GM18502 (cell line): ENCODE data around the gene KIF4A.
"Not testable (repeated sequence)": the region's sequence is repeated elsewhere in the genome, so short reads cannot be mapped to it uniquely, and the experiment has no call there.

Source experiments
- ATAC-seq: cut with Tn5 transposase; IDR thresholded peaks from one replicate; pipeline ENCODE4 v1.9.1; 2021; ENCODE audit warnings: mild to moderate bottlenecking; ENCODE audit not compliant: unreplicated experiment, poor library complexity

The KIF4A gene

DNA sequence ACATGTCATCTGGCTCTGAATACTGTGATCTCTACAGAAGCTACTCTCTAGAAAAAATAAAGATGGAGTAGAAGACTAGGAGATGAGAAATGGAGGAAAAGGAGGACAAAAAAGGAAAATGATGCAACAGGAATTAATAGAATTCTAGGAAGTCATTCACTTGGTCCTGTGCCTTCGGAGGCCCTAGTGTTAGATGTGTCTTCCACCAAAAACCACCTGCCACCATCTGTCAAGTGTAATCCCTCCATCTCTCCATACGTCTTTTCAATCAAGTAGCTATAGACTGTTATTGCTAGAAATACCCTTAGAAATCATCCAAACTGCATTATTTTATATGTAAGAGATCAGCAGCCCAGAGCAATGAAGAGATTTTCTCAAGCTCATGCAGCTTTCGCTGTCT lies 10.8 kb upstream of the KIF4A start:
- ATAC-seq = no peak

DNA sequence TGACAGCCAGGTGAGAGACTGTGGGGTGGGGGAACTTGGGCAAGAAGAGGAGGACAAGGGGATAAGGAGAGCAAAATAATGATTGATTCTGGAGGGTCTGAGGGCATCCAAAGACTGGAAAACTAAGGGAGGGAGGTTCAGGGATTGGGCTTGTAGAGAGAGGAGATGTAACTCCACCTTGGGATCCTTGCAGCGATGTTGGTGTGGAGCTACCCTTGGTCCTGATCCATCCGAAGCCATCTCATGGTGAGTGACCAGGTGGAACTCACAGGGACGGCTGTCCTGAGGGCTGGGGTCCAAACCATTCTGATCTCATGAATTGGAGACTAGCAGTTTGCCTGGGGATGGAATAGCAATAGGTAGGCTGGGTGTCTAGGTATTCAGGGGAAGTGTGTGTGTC lies 9.3 kb upstream of the KIF4A start:
- ATAC-seq = no peak

DNA sequence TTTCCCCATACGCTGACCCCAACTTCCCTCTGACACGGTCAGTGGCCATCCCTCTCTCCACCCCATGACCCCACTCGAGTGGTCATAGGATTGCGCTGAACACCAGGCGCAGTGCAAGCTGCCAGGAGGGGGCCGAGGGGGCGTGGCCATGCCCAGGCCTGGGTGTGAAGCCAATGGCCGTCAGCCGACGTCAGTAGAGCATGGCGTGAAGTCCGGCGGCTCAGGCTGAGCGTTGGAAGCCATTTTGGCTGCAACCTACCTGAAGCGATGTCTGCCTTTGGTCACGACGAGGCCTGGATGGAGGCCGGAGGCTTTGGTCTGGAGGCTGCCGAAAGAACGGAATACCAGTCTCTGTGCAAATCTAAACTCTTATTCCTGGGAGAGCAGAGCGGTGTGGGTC lies 8.0 kb upstream of the KIF4A start, which contains the start of gene RAB41:
Gene RAB41, plus strand, starts transcription at position 222 of the 400 bp plus-strand sequence. Its CDS starts 46 bp downstream, at position 268.
- no peak for ATAC-seq

GRCh38 chrX:70289168-70289792 lies 624 bp upstream of the KIF4A start:
- peak; percentile 8 for ATAC-seq

DNA sequence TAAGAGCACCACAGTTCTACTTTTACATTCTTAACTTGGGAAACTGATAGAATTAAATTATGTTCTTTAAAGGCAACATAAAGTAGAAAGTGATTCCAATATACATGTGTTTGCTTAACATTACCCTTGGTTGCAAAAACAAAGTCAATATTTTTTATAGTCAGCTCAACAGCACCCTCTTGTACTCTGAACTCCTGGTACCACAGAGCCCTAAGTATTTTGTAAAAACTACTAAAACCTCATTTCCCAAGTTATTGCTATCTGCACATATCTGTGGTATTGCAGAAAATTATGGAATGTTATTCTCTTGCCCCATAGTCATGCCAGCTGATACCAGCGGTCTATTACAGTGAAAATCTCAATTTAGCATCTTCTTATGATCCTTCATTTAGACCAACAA lies 2.9 kb downstream of the KIF4A start:
- ATAC-seq = no peak

DNA sequence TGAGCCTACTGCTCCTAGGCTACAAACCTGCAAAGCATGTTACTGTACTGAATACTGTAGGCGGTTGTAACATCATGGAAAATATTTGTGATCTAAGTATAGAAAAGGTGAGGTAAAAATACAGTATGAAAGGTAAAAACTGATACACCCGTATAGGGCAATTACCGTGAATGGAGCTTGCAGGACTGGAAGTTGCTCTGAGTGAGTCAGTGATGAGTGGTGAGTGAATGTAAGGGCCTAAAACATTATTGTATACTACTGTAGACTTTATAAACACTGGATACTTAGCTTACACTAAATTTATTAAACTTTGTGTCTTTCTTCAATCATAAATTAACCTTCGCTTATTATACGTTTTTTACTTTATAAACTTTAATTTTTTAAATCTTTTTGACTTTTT lies 3.7 kb downstream of the KIF4A start:
- no peak for ATAC-seq

DNA sequence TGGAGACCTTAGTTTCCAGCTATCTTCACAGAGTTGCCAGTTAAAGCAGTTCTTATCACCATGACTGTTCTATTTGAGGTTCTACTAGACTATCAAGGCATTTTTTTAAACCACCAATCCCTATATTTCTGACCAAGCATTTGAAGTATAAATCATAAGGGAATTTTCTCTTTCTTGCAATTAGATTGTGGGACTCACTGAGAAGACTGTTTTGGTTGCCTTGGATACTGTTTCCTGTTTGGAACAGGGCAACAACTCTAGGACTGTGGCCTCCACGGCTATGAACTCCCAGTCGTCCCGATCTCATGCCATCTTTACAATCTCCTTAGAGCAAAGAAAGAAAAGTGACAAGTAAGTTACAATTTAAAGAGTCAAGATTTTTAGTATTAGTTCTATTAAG lies 11.8 kb downstream of the KIF4A start:
- no peak for ATAC-seq

GRCh38 chrX:70313503-70313902 lies 23.6 kb downstream of the KIF4A start:
- ATAC-seq = no peak

GRCh38 chrX:70322784-70323183 lies 32.9 kb downstream of the KIF4A start:
- ATAC-seq = no peak

DNA sequence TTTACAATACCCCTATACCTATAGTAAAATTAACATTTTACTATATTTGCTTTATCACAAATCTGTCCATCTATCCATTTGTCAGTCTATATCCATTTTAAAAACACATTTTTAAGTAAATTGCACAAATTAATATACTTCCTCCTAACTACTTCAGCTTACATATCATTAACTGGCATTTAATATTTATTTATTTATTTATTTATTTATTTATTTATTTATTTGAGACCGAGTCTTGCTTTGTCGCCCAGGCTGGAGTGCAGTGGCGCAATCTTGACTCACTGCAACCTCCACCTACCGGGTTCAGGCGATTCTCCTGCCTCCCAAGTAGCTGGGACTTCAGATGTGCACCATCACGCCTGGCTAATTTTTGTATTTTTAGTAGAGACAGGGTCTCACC lies 33.7 kb downstream of the KIF4A start:
- not testable (repeated sequence) for ATAC-seq

DNA sequence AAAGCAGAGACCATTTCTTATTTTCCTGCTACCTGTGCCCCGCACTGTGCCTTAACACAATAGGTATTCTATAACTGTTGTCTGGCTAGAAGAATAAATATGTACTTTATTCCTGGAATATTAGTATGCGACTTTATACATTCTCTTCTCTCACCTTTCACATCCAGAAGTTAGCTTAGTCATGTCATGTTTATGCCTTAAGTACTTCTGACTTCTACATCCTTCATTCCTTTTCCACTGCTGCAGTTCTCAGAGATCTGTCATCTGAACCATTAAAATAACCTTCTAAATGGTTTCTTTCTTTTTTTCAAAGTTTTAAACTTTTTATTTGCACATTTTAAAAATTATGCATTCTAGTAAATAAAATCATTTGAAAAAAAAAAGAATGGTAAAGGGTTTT lies 34.4 kb downstream of the KIF4A start:
- no peak for ATAC-seq

GRCh38 chrX:70331161-70331560 lies 41.3 kb downstream of the KIF4A start:
- ATAC-seq = no peak

GRCh38 chrX:70332600-70332999 lies 42.7 kb downstream of the KIF4A start:
- ATAC-seq = no peak

- ATAC-seq = peak; percentile 100
These were observed 46.9 kb downstream of the KIF4A start for GRCh38 chrX:70336767-70337166.

- ATAC-seq = no peak
These were observed 48.4 kb downstream of the KIF4A start for GRCh38 chrX:70338290-70338689.

DNA sequence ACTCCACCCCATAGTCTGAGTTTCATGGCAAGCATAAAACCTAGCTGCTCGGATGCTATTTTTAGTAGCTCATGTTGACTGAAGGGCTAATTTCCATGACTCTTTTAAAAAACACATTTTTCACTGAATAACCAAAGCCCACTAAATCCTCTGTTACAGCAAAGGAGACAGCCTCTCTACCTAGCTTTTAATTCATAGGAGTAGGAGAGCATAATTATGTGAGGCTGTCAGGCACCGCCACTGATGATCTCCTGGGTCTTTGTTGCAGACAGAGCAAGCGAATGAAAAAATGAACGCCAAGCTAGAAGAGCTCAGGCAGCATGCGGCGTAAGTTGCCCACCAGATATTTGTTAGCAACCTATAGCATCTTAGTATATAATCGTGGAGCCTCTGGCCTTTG lies 53.5 kb downstream of the KIF4A start:
- no peak for ATAC-seq

- ATAC-seq = no peak
These were observed 56.6 kb downstream of the KIF4A start for GRCh38 chrX:70346418-70347070.

GRCh38 chrX:70348825-70349224 lies 58.9 kb downstream of the KIF4A start:
- ATAC-seq = not testable (repeated sequence)

DNA sequence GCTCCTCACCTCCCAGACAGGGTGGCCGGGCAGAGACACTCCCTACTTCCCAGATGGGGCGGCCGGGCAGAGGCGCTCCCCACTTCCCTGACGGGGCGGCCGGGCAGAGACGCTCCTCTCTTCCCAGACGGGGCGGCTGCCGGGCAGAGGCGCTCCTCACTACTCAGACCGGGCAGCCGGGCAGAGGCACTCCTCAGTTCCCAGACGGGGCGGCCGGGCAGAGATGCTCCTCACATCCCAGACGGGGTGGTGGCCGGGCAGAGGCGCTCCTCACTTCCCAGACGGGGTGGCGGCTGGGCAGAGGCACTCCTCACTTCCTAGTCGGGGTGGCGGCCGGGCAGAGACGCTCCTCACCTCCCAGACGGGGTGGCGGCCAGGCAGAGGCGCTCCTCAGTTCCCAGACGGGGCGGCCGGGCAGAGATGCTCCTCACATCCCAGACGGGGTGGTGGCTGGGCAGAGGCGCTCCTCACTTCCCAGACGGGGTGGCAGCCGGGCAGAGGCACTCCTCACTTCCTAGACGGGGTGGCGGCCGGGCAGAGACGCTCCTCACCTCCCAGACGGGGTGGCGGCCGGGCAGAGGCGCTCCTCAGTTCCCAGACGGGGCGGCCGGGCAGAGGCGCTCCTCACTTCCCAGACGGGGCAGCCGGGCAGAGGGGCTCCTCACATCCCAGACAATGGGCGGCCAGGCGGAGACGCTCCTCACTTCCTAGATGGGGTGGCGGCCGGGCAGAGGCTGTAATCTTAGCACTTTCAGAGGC lies 59.6 kb downstream of the KIF4A start:
- ATAC-seq = not testable (repeated sequence)

DNA sequence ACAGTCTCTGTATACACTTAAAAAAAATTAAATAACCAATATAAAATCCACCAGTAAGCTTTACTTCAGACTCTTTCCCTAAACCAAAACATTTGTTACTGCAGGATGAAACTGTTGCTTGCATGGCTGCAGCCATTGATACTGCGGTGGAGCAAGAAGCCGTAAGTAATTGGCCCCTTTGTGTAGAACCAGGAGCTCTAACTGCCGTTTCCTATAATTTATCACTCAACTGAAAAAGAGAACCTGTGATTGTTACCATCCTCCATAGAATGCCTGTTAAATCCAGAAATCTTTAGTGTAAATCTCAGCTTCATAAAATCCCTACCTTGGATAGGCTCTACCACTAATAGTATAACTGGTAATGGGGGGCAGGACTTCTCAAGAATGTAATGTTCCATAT lies 62.6 kb downstream of the KIF4A start:
- ATAC-seq = no peak

- ATAC-seq = no peak
These were observed 63.6 kb downstream of the KIF4A start for GRCh38 chrX:70353514-70353913.
